GM23248 (cell line): ENCODE results near the gene CALN1. TPM values are rescaled to one million over a fixed set of nuclear protein-coding genes. Genes with fewer than 3 reads are reported as not detected.
A peak's percentile ranks its signal among the peaks of the same experiment; 100 is the strongest.

ENCODE experiments used
- DNase-seq: peaks from one replicate; pipeline ENCODE4 v3.0.0-alpha.2; 2015
- H2AFZ ChIP-seq: fragments of 200-600 bp; sonication (generic); 2 replicates; pipeline ENCODE4 v1.6.1; 2016; ENCODE audit warnings: antibody characterized with exemption
- H3F3A ChIP-seq: fragments of 200-600 bp; sonication (generic); 2 replicates; pipeline ENCODE4 v1.6.1; 2016; ENCODE audit warnings: mild to moderate bottlenecking, antibody characterized with exemption, mixed run types; ENCODE audit not compliant: insufficient read depth
- H3K27ac ChIP-seq: fragments of 200-600 bp; sonication (generic); 2 replicates; pipeline ENCODE4 v1.5.1; 2016; ENCODE audit warnings: mild to moderate bottlenecking
- H3K27me3 ChIP-seq: fragments of 200-600 bp; sonication (generic); replicated peaks from 2 replicates; pipeline ENCODE4 v1.6.1; 2016; ENCODE audit warnings: mild to moderate bottlenecking; ENCODE audit not compliant: insufficient read depth
- H3K36me3 ChIP-seq: fragments of 200-600 bp; sonication (generic); 2 replicates; pipeline ENCODE4 v1.6.1; 2016; ENCODE audit warnings: low read depth, mild to moderate bottlenecking
- H3K4me1 ChIP-seq: fragments of 200-600 bp; sonication (generic); 2 replicates; pipeline ENCODE4 v1.6.1; 2016; ENCODE audit warnings: mild to moderate bottlenecking; ENCODE audit not compliant: insufficient read depth
- H3K4me2 ChIP-seq: fragments of 200-600 bp; sonication (generic); one replicate; pipeline ENCODE4 v1.6.1; 2016; ENCODE audit warnings: mild to moderate bottlenecking; ENCODE audit not compliant: unreplicated experiment
- H3K4me3 ChIP-seq: fragments of 200-600 bp; sonication (generic); 2 replicates; pipeline ENCODE4 v1.5.1; 2016; ENCODE audit warnings: mild to moderate bottlenecking
- H3K79me2 ChIP-seq: fragments of 200-600 bp; sonication (generic); 2 replicates; pipeline ENCODE4 v1.6.1; 2016; ENCODE audit warnings: mild to moderate bottlenecking; ENCODE audit not compliant: insufficient read depth
- H3K9ac ChIP-seq: fragments of 200-600 bp; sonication (generic); 2 replicates; pipeline ENCODE4 v1.6.1; 2016; ENCODE audit warnings: mild to moderate bottlenecking
- H3K9me2 ChIP-seq: fragments of 200-600 bp; sonication (generic); 2 replicates; pipeline ENCODE4 v1.6.1; 2016; ENCODE audit warnings: mixed run types, mild to moderate bottlenecking, moderate library complexity; ENCODE audit not compliant: insufficient read depth
- H3K9me3 ChIP-seq: fragments of 200-600 bp; sonication (generic); one replicate; pipeline ENCODE4 v1.6.1; 2017; ENCODE audit warnings: low read depth
- H4K20me1 ChIP-seq: fragments of 200-600 bp; sonication (generic); 2 replicates; pipeline ENCODE4 v1.6.0; 2016; ENCODE audit not compliant: insufficient read depth
- EZH2 ChIP-seq: fragments of 200-600 bp; sonication (generic); IDR thresholded peaks from 2 replicates; pipeline ENCODE4 v1.6.1; 2018; ENCODE audit warnings: antibody characterized with exemption, mild to moderate bottlenecking; ENCODE audit not compliant: insufficient read depth, poor library complexity, severe bottlenecking
- EZH2phosphoT487 ChIP-seq: fragments of 200-600 bp; sonication (generic); IDR thresholded peaks from 2 replicates; pipeline ENCODE4 v1.6.1; 2018; ENCODE audit warnings: antibody characterized with exemption, moderate library complexity, mild to moderate bottlenecking, low read depth; ENCODE audit not compliant: insufficient read depth
- WGBS, 2 experiments: methylation state at CpG; one replicate each; pipeline ENCODE4 v1.1.6; 2015 to 2017; ENCODE audit warnings: low lambda C conversion rate in 2 of 2, low coverage in 1 of 2; ENCODE audit errors: missing lambda C conversion rate in 2 of 2; 5-methylcytosine and 5-hydroxymethylcytosine counted together
- in situ Hi-C: fragments of 300-500 bp; cut with MboI; formaldehyde crosslinking; loops from 2 replicates; pipeline ENCODE4 v1.15.0; 2020
- polyA plus RNA-seq: library from polyadenylated mRNA; unstranded; fragments of >200 nt; fragmentation: Nextera tagmentation; extraction: Ambion mirVana; gene quantifications from 2 replicates; pipeline ENCODE4 v1.2.1, GENCODE V29; 2016
- small RNA-seq: library from RNA; depleted of rRNA; stranded (forward); fragments of <200 nt; gene quantifications from one replicate; pipeline ENCODE3, GENCODE V24; 2014; ENCODE audit warnings: low read depth, low replicate concordance
- total RNA-seq: library from RNA; depleted of rRNA; stranded (reverse); fragments of >200 nt; shearing (Covaris generic); gene quantifications from 2 replicates; pipeline ENCODE4 v1.2.3, GENCODE V29; 2014

Gene CALN1
- total and polyA plus RNA-seq, 2 experiments from 2014 or later = not detected

GRCh38 chr7:71735961-71736556 lies 676.1 kb downstream of the CALN1 start:
- WGBS, 2 experiments = 30 to 33% methylated on average over 7 of the region's 7 CpGs
- peak; percentile 67 for DNase-seq
- in situ Hi-C loops = loop anchor here (5.0 kb wide), 1 partner anchor 879 kb away; no protein-coding TSS in a partner anchor
- Histone ChIP-seq H3K79me2 (no peaks in the 10 kb centered on the region), H2AFZ (no peak overlapping the region), H3K27ac (no peak overlapping the region), H3K4me1 (no peaks in the 10 kb centered on the region), H3K9ac (no peak overlapping the region), H3K27me3 (no peaks in the 10 kb centered on the region), H4K20me1 (no peaks in the 10 kb centered on the region), H3K9me2 (no peaks in the 10 kb centered on the region), H3K9me3 (no peaks in the 10 kb centered on the region), H3K4me2 (no peak overlapping the region), H3F3A (no peaks in the 10 kb centered on the region), H3K36me3 (no peaks in the 10 kb centered on the region), H3K4me3 (no peak overlapping the region)
- TF ChIP-seq EZH2phosphoT487 (no peak), EZH2 (no peak)

- in situ Hi-C loops = no loop called here
- no peak overlapping the region for H2AFZ ChIP-seq
- DNase-seq = peak; percentile 85
Observed at GRCh38 chr7:71733107-71733870, 678.8 kb downstream of the CALN1 start.

GRCh38 chr7:71731740-71732139 lies 680.4 kb downstream of the CALN1 start:
- Histone ChIP-seq H3F3A (no peaks in the 10 kb centered on the region), H3K27me3 (no peaks in the 10 kb centered on the region), H2AFZ (no peak overlapping the region), H4K20me1 (no peaks in the 10 kb centered on the region), H3K4me2 (no peak overlapping the region), H3K4me1 (no peaks in the 10 kb centered on the region), H3K36me3 (no peaks in the 10 kb centered on the region), H3K79me2 (no peaks in the 10 kb centered on the region), H3K9ac (no peak overlapping the region), H3K9me3 (no peaks in the 10 kb centered on the region), H3K4me3 (no peak overlapping the region), H3K27ac (no peak overlapping the region), H3K9me2 (no peaks in the 10 kb centered on the region)
- in situ Hi-C loops = no loop called here
- DNase-seq = no peak
- TF ChIP-seq EZH2phosphoT487 (no peak), EZH2 (no peak)
- WGBS, 2 experiments = 42 to 53% methylated on average over 9 of the region's 9 CpGs

More at GRCh38 chr7:71733107-71733870, 678.8 kb downstream of the CALN1 start:
- H3K9me3 ChIP-seq = no peaks in the 10 kb centered on the region
- H3K27me3 ChIP-seq = no peaks in the 10 kb centered on the region
- H3K9me2 ChIP-seq = no peaks in the 10 kb centered on the region
- H3K79me2 ChIP-seq = no peaks in the 10 kb centered on the region
- no peaks in the 10 kb centered on the region for H4K20me1 ChIP-seq
- H3K27ac ChIP-seq = no peak overlapping the region
- no peaks in the 10 kb centered on the region for H3K4me1 ChIP-seq
- H3K4me2 ChIP-seq = no peak overlapping the region
- no peak overlapping the region for H3K4me3 ChIP-seq
- no peaks in the 10 kb centered on the region for H3F3A ChIP-seq
- 4 to 5% methylated on average over 23 to 29 of the region's 29 CpGs for WGBS, 2 experiments
- no peaks in the 10 kb centered on the region for H3K36me3 ChIP-seq
- no peak overlapping the region for H3K9ac ChIP-seq
- TF ChIP-seq EZH2 = no peak
- no peak for TF ChIP-seq EZH2phosphoT487

Small RNAs within 50 kb of the gene (small RNA-seq; reads per million reads assigned to genes)
- gene AC005011.1 (not detected), gene RNA5SP232 (not detected)
